Stimulated activated CD4-positive, alpha-beta T cell treated with anti-CD3 and anti-CD28 coated beads, Interleukin-15, amount 100 ng/mL, for 24 hours (primary cell): ENCODE measurements around the gene SLC25A41.
A peak's percentile ranks its signal among the peaks of the same experiment; 100 is the strongest.
"Not testable (repeated sequence)": the region's sequence is repeated elsewhere in the genome, so short reads cannot be mapped to it uniquely, and the experiment has no call there.

Experiments
- DNase-seq: peaks from one replicate; pipeline ENCODE4 v3.0.0-alpha.2; 2020

SLC25A41 gene

DNA sequence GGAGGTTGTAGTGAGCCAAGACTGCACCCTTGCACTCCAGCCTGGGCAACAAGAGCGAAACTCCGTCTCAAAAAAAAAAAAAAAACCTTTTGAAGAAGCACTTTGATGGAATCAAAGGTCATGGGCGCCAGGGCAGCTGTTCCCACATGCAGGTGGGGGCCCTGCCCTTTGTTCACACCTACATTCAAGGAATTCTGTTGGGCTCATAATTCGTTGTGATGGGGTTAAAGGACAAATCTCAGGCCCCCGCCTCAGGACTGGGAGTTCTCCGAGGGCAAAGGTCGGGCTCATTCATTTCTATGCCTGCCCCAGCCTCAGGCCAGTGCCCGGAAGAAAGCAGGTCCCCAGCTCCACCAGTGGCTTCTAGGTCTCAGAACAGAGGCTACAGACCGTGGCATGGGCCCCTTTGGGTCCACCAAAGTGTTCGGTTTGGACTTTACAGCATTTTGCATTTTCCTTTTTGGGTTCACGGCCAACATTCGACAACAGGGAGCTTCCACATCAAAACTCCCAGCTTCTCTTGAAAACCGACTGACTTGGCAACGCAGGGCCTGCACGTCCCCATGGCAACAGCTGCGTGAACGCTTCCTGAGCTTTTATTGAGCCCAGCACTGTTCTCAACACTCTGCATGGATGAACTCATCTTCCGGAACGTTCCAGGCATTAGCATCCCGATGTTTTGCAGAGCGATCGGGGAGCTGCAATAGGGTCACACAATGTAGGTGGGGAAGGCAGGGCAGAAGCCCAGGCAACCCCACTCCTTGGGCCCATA, 30.5 kb downstream of the SLC25A41 start:
- DNase-seq = no peak

DNA sequence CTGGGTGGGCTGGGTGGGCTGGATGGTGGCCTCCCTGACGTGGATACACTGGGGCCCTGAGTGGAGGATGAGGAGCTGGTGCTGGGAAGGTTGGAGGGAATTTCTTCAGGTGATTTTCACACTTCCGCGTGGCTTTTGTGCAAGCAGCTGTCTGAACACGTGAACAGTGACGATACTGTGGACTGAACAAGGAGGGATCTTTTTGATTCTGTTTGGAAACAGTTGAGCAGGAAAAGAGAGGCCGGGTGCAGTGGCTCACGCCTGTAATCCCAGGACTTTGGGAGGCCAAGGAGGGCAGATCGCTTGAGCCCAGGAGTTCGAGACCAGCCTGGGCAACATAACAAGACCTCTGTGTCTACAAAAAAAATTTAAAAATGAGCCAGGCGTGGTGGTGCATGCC, 31.5 kb downstream of the SLC25A41 start:
- no peak for DNase-seq

- not testable (repeated sequence) for DNase-seq
Measured at GRCh38 chr19:6400062-6400944, 33.3 kb downstream of the SLC25A41 start.

DNA sequence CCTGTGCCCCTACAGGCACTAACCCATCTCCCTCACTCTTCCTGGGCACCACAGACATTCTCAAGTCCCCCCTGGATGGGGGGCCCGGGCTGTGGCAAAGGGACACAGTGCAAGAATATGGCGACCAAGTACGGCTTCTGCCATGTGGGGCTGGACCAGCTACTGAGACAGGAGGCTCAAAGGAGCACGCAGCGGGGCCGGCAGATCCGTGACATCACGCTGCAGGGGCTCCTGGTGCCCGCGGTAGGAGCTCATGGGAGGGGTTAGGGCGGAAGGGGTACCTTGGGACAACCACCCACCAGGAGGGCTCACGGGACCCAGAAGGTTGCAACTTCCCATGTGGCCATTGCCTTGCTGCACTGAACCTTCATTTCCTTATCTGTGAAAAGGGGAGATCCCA, 37.3 kb downstream of the SLC25A41 start:
- DNase-seq = no peak

- DNase-seq = no peak
Measured at GRCh38 chr19:6394831-6395230, 38.7 kb downstream of the SLC25A41 start.

DNA sequence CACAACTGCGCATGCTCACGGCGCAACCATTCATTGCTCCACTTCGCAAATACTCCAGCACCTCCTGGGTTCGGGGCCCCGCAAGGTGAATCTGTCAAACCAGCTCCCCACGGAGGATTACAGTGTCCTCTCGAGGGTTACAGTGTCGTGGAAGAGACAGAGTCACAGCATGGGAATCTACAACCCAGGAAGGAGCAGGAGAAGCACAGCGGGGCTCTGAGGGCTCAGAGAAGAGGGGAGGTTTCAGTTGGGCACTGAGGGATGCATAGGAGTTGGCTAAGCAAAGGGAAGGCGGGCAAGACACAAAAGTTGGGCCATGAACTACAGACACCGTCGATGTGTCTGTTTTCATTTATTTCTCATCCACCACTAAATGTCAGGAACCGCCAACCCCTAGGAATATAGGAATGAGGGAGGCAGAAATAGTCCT, 39.6 kb downstream of the SLC25A41 start:
- peak; percentile 85 for DNase-seq

- peak; percentile 96 for DNase-seq
Measured at GRCh38 chr19:6393074-6393982, 40.2 kb downstream of the SLC25A41 start, which contains the start of gene GTF2F1. TSS of gene GTF2F1 (minus strand) at chr19:6393164. CDS start at chr19:6392995, 169 bp downstream.

- no peak for DNase-seq
Measured at GRCh38 chr19:6392221-6393073, 41.1 kb downstream of the SLC25A41 start.

- no peak for DNase-seq
Measured at GRCh38 chr19:6387372-6387771, 46.2 kb downstream of the SLC25A41 start.

GRCh38 chr19:6384381-6384780, 49.2 kb downstream of the SLC25A41 start:
- no peak for DNase-seq

- no peak for DNase-seq
Measured at GRCh38 chr19:6383188-6383587, 50.4 kb downstream of the SLC25A41 start.

DNA sequence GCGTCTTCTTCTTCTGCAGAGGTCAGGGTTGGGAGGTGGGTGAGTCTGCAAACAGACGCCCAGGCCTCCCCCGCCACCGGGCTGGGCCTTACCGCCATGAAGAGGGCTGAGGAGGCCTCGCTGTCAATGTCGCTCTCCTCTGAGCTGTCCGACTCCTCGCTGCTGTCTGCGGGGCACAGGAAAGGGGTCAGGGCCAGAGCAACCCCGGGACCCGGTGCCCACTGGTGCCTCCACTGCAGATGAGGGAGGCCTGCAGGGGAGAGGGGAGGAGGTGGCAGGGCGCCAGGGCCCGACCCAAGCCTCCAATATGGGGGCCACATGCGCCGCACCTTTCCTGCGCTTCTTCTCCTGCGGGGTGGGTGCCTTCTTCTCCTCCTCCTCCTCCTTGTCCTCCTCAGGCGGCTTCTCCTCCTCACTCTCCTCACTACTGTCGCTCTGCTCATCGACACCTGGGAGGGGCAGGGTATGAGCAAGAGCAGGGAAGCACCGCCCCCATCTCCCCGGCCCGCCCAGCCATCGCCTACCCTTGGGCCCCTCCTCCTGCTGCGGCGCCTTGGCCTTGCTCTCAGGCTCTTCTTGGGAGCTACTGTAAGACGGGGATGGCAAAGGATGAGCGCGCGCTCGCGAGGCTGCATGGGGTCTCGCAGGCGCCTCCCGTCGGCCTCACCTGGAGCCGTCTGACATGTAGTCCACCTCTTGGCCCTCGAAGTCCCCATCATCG, 52.4 kb downstream of the SLC25A41 start:
- no peak for DNase-seq

DNA sequence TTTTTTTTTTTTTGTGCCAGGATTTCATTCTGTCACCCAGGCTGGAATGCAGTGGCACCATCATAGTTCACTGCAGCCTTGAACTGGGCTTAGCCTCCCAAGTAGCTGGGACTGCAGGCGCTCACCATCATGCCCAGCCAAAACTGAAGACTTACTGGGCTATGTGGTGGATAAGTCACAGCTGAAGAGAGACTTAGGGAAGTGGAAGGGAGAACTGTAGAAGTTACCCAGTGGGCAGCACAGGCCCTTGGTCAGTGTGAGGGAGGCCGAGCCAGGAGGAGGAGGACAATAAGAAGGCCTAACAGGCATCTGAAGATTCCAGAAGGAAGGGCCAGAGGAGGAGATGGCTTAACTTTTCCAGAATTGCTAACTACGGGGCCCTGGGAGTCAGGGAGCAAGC, 53.8 kb downstream of the SLC25A41 start:
- no peak for DNase-seq

DNA sequence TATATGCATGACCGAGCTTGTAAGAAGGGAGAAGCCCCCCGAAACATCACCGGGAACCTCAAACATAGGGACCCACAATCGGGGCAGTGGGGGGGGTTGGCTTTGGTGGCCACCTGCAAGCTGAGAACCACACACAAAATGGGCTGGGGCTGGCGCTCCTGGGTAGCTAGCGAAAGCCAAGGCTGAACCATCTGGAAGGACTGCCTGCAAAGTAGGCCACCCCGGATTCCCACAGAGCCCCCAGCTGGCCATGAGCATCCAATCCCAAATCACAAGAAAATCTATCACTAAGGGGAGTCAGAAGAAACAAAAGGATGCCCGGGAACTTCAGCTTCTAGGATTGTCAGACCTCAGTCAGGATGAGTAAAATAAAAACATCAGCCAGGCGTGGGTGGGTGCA, 55.1 kb downstream of the SLC25A41 start:
- no peak for DNase-seq

DNA sequence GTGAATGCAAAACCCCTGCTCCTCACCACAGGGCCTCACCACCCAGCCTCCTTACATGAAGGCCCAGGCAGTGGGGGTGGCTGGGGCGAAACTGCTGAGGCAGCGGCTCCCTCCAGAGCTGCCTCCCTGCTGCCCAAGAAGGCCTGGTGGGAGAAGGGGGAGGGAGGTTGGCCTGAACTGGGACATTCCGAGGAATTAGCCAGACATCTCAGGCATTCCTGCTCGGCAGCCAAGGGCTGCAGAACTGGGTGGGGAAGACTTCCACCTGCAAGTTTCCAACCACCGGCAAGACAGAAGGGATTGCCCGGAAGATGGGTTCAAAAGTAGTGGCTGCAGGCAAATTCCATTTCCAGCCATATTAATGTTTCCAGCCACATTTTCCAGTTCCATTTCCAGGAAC, 55.5 kb downstream of the SLC25A41 start:
- DNase-seq = no peak

DNA sequence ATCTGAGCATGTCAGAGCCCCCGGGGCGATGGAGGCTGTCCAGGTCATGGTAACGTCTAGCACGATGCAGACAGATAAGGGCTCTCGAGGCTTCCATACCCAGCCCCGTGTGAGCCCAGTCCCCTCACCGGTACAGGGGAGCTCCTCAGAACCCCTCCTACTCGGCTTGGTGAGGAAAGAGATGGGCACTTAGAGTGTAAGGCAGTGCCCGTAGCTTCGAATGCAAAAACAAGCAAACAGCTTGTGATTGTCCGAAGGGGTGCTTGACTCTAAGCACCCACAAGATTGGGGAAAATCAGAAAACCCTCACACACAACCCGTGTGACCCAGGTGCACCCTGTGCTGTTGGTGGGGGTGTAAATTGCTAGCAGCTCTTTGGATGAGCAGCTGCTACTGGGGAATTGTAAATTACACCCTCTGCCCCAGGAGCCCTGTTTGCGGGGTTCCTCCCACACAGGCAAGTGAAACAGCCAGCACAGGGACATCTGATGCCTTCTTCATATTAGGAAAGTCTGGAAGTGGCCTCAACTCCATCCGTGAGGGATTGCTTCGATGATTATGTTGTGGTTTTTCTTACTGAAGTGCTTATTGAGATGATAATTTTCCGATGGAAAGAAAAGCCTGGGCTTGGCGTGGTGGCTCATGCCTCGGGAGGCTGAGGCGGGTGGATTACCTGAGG, 56.9 kb downstream of the SLC25A41 start:
- no peak for DNase-seq
